Thoracic aorta (tissue), 2 donors: Measurements from ENCODE around the gene LIG1. TPM values are rescaled to one million over a fixed set of nuclear protein-coding genes. Genes with fewer than 3 reads are reported as not detected.

Source experiments
- ATAC-seq: fragments of 150-250 bp; one replicate; pipeline ENCODE4 v1.8.0; 2017; ENCODE audit warnings: low read depth; ENCODE audit not compliant: insufficient number of reproducible peaks, low FRiP score
- DNase-seq: peaks from one replicate; pipeline ENCODE4 v3.0.0-alpha.2; 2020; ENCODE audit warnings: low spot score
- H3K27ac ChIP-seq, 2 donors: fragments of 200-600 bp; sonication (generic); 1 replicate in 1 of 2; 2 replicates in 1 of 2; pipeline ENCODE4 v1.5.1; 2016; ENCODE audit warnings: mild to moderate bottlenecking in 2 of 2, moderate library complexity in 2 of 2
- H3K27me3 ChIP-seq: fragments of 200-600 bp; sonication (generic); replicated peaks from 2 replicates; pipeline ENCODE4 v1.6.0; 2016; ENCODE audit warnings: mild to moderate bottlenecking; ENCODE audit not compliant: insufficient read depth
- H3K36me3 ChIP-seq: fragments of 200-600 bp; sonication (generic); one replicate; pipeline ENCODE4 v1.5.1; 2016
- H3K4me1 ChIP-seq, 2 donors: fragments of 200-600 bp; sonication (generic); 1 replicate in 1 of 2; 2 replicates in 1 of 2; pipeline versions ENCODE4 v1.5.1 to v1.6.0; 2016; ENCODE audit warnings: low read depth in 2 of 2, mild to moderate bottlenecking in 1 of 2; ENCODE audit not compliant: control insufficient read depth in 1 of 2
- H3K4me3 ChIP-seq: fragments of 200-600 bp; sonication (generic); 2 replicates; pipeline ENCODE4 v1.5.1; 2016; ENCODE audit warnings: mild to moderate bottlenecking
- H3K9me3 ChIP-seq: fragments of 200-600 bp; sonication (generic); 2 replicates; pipeline ENCODE4 v1.5.1; 2016
- total RNA-seq, 2 donors: library from RNA; depleted of rRNA; stranded (reverse); fragments of >200 nt; gene quantifications; one replicate each; pipeline versions ENCODE4 v1.1.0 to v1.2.3, GENCODE V29; 2016
- TF ChIP-seq, protein P1 (sequence below): fragments of 200-600 bp; sonication (generic); IDR thresholded peaks from one replicate; pipeline ENCODE4 v1.5.1; 2019; ENCODE audit warnings: antibody characterized with exemption

Gene LIG1
- total RNA-seq, 2 donors from 2014 or later = 5.4 to 23.2 TPM

DNA sequence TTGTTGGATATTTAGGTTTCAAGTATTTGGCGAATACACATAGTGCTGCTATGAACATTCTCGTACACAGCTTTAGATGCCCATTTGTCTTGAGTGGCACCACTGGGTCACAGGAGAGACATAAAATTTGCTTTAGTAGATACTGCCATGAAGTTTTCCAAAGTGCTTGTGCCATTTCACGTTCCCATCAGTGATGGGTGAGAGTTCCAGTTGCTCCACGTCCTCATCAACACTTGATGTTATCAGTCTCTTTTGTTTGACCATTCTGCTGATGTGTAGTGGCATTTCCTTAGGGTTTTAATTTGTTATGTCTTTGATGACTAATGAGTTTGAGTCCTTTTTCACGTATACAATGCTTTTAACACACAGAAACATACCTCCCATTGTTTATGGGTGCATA lies 11.4 kb upstream of the LIG1 start:
- H3K27ac ChIP-seq = no peak overlapping the region
- ATAC-seq (no peak), DNase-seq (no peak)
- TF ChIP-seq, protein P1, sequence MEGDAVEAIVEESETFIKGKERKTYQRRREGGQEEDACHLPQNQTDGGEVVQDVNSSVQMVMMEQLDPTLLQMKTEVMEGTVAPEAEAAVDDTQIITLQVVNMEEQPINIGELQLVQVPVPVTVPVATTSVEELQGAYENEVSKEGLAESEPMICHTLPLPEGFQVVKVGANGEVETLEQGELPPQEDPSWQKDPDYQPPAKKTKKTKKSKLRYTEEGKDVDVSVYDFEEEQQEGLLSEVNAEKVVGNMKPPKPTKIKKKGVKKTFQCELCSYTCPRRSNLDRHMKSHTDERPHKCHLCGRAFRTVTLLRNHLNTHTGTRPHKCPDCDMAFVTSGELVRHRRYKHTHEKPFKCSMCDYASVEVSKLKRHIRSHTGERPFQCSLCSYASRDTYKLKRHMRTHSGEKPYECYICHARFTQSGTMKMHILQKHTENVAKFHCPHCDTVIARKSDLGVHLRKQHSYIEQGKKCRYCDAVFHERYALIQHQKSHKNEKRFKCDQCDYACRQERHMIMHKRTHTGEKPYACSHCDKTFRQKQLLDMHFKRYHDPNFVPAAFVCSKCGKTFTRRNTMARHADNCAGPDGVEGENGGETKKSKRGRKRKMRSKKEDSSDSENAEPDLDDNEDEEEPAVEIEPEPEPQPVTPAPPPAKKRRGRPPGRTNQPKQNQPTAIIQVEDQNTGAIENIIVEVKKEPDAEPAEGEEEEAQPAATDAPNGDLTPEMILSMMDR = no peak
- H3K9me3 ChIP-seq = peaks cover 6% of the 10 kb centered on the region
- no peaks in the 10 kb centered on the region for H3K4me1 ChIP-seq
- peaks cover 3% of the 10 kb centered on the region for H3K36me3 ChIP-seq
- H3K27me3 ChIP-seq = no peaks in the 10 kb centered on the region
- no peak overlapping the region for H3K4me3 ChIP-seq

DNA sequence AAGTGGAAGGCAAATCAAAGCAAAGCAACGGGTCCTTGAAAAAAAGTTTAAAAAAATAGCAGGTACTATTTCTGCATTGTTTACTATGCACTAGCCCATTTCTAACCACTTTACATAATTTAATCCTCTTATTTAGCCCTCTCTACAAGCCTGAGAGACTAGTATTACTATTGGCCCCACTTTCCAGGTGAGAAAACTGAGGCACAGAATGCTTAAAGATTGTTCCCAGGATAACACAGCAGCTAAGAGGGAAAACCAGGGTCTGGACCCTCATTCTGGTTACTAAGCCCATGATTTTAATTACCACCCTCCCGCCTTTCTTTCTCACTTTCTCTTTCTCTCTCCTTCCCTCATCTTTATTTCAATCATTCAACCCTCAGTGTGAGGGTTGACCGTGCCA lies 6.1 kb upstream of the LIG1 start:
- TF ChIP-seq, protein P1 = no peak
- H3K9me3 ChIP-seq = peaks cover 4% of the 10 kb centered on the region
- ATAC-seq (no peak), DNase-seq (no peak)
- peaks cover 1 to 6% of the 10 kb centered on the region in 2 donors for H3K4me1 ChIP-seq
- H3K27ac ChIP-seq = no peak overlapping the region
- no peak overlapping the region for H3K4me3 ChIP-seq
- peaks cover 3% of the 10 kb centered on the region for H3K36me3 ChIP-seq
- no peaks in the 10 kb centered on the region for H3K27me3 ChIP-seq

DNA sequence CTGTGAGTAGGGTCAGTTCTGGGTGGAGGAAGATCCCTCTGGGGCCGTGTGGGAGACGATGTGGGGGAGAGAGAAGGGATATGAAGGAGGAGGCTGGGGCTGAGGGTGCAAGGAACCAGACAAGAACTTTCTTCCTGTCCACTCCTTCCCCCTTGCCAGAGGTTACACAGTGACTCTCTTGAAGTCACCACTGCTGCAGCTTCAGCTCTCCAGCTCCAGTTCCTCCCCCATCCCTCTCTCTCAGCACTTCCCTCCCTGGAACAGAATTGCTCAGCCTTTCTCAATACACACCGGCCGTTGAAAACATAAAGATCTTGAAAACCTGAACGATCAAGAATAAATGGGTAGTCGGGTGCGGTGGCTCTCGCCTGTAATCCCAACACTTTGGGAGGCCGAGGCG lies 5.4 kb upstream of the LIG1 start:
- DNase-seq = no peak
- Histone ChIP-seq H3K27me3 (no peaks in the 10 kb centered on the region), H3K27ac (no peak overlapping the region), H3K9me3 (no peaks in the 10 kb centered on the region), H3K36me3 (peaks cover 3% of the 10 kb centered on the region), H3K4me1 (peaks cover 5 to 11% of the 10 kb centered on the region in 2 donors), H3K4me3 (no peak overlapping the region)
- ATAC-seq = no peak
- TF ChIP-seq, protein P1 = no peak

DNA sequence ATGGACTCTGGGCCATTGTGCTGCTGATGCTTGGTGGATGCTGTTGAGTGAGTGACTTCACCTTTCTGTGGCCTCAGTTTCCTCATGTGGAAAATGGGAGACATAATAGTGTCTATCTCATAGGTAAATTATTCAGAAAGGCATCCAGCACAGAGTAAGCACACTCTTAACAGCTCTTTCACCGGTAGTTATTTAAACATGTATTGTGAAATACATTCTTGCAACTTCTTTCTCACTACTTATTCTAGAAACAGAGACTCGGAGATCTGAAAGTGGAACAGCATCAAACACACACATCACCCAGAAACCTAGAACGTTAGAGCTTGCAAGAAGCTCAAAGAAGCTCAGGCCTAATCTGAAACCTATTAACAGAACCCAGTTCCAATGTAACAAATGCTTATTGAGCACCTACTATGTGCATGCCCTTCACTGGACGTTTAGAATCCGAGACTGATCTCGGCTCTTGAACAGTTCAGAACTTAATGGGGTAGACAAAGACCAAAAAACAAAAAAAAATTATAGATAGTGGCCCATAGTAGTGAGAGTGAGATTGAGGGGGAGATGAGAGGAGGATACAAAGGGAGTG lies 4.4 kb upstream of the LIG1 start:
- H3K4me1 ChIP-seq = peaks cover 5 to 11% of the 10 kb centered on the region in 2 donors
- no peak for ATAC-seq
- H3K9me3 ChIP-seq = no peaks in the 10 kb centered on the region
- H3K4me3 ChIP-seq = no peak overlapping the region
- H3K27me3 ChIP-seq = no peaks in the 10 kb centered on the region
- peaks cover 3% of the 10 kb centered on the region for H3K36me3 ChIP-seq
- H3K27ac ChIP-seq = no peak overlapping the region
- TF ChIP-seq, protein P1 = no peak
- DNase-seq = no peak

DNA sequence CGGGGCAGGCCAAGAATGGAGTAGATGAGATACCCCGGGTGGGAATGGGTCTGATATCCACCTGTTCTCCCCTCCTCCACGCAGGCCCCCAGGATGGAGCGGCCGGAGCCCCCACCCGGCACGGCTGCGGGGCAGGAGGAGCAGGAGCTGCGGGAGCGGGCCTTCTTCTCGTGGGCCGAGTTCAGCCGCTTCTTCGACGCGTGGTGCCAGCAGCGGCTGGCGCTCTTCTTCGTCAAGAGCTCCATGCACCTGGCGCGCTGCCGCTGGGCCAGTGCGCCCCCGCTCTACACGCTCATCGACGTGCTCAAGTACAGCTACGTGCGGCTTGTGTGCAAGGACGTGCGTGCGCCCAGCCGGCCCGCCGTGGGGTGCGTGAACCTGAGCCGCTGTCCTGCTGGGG lies 1.6 kb upstream of the LIG1 start:
- Histone ChIP-seq H3K4me3 (no peak overlapping the region), H3K27ac (no peak overlapping the region), H3K27me3 (no peaks in the 10 kb centered on the region), H3K36me3 (peaks cover 3% of the 10 kb centered on the region), H3K4me1 (peaks cover 5 to 16% of the 10 kb centered on the region in 2 donors), H3K9me3 (no peaks in the 10 kb centered on the region)
- ATAC-seq = no peak
- TF ChIP-seq, protein P1 = no peak
- DNase-seq = no peak
